ENCODE measurements around the gene ATP1A4. TPM values are rescaled to one million over a fixed set of nuclear protein-coding genes. Genes with fewer than 3 reads are reported as not detected.

The ATP1A4 gene
- total and polyA plus RNA-seq, 2 of the 8 experiments (the other 6 are each of a cell fraction or from before 2014, with no cell fraction given): 0.48 to 0.61 TPM

DNA sequence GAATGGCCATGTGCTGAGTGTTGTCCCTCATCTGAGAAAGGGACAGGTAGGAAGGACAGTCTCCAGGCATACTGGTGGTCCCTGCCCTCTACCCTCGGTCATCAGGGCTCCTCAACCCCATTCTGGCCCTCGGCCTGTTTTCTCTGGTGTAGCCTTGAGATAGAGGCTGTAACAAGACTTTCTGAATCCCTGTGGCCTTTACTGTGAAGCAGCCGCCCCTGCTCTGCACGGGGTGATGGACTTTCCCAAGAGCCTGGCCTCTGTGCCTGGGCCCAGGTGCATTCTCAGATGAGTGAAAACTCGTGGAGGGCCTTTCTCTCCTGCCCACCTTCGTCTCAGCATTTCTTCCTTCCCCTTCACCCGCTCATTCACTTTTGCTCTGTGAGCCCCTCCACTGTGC, 36.0 kb downstream of the ATP1A4 start:
- Histone ChIP-seq H4K5ac (ENCODE audit: insufficient read length, low read depth, low read length) (no peak overlapping the region), H3K79me2 (ENCODE audit: control insufficient read depth in 1 of 2, insufficient read depth in 2 of 2, low read length in 2 of 2) (no peaks in the 10 kb centered on the region), H3K14ac (ENCODE audit: insufficient read length) (no peak overlapping the region), H4K91ac (replicated peaks; ENCODE audit: insufficient read length, low read length) (no peak overlapping the region), H3K27me3 (replicated peaks in 1 of 4; ENCODE audit: control insufficient read depth in 3 of 4, extremely low read depth in 1 of 4, insufficient read depth in 3 of 4, low read length in 3 of 4) (no peaks in the 10 kb centered on the region), H4K20me1 (replicated peaks in 1 of 2; ENCODE audit: control insufficient read depth in 1 of 2, insufficient read depth in 2 of 2, low read length in 2 of 2) (no peaks in the 10 kb centered on the region), H3K79me1 (ENCODE audit: low read depth, low read length) (no peaks in the 10 kb centered on the region), H4K8ac (ENCODE audit: extremely low read depth, insufficient read depth, low read length) (no peak overlapping the region), H3K4me1 (replicated peaks in 1 of 4; ENCODE audit: control insufficient read depth in 3 of 4, insufficient read depth in 4 of 4, low read length in 3 of 4) (peaks cover 0 to 11% (median 4%) of the 10 kb centered on the region in 4 experiments; a peak in 5 of 7 replicates), H3K56ac (replicated peaks; ENCODE audit: insufficient read length, low read depth, low read length) (no peak overlapping the region), H2BK120ac (replicated peaks; ENCODE audit: low read depth, low read length) (no peak overlapping the region), H3K23ac (ENCODE audit: insufficient read length) (no peak overlapping the region), H3K36me3 (ENCODE audit: control insufficient read depth in 2 of 4, insufficient read depth in 4 of 4, low read length in 3 of 4) (no peaks in the 10 kb centered on the region), H2AK5ac (ENCODE audit: low read depth, low read length) (peak overlapping the region; percentile 9; the same call in 1 of the 2 replicates), H3K9ac (replicated peaks in 1 of 4; ENCODE audit: extremely low read depth in 1 of 4, low read depth in 3 of 4, low read length in 3 of 4) (no peak overlapping the region), H2AFZ (ENCODE audit: low read length) (0 out of 2 replicates have a peak overlapping the region, but pooled peaks have one; percentile 33), H3K4me3 (ENCODE audit: extremely low read depth in 1 of 4, insufficient read depth in 2 of 4, low read depth in 3 of 4, low read length in 4 of 4) (no peak overlapping the region), H3K4ac (replicated peaks; ENCODE audit: insufficient read length, low read depth, low read length) (no peak overlapping the region), H2BK5ac (ENCODE audit: low read depth, low read length) (peak overlapping the region; percentile 20; the same call in 1 of the 2 replicates), H2BK20ac (ENCODE audit: low read length) (no peak overlapping the region), H2BK15ac (ENCODE audit: low read length) (peak overlapping the region; percentile 77), H3K18ac (ENCODE audit: extremely low read depth, low read length) (no peak overlapping the region), H3K9me3 (ENCODE audit: insufficient read depth in 2 of 2, low read depth in 1 of 2, low read length in 1 of 2) (no peaks in the 10 kb centered on the region), H3K27ac (ENCODE audit: low read depth, low read length) (no peak overlapping the region), H3K4me2 (ENCODE audit: insufficient read depth in 1 of 2, low read depth in 2 of 2, low read length in 2 of 2) (no peak overlapping the region), H3K23me2 (ENCODE audit: low read depth, low read length) (no peaks in the 10 kb centered on the region), H2BK12ac (ENCODE audit: low read depth, low read length) (peak overlapping the region; percentile 62; the same call in 1 of the 2 replicates)
- no peak for FAIRE-seq
- no peak for DNase-seq (ENCODE audit: low read depth in 1 of 2, low spot score in 2 of 2)
- POLR2A ChIA-PET (ENCODE audit: partially characterized antibody): interaction anchor here (1.6 to 2.4 kb wide), 2 partner anchors 18 to 31 kb away, joined by 3 to 11 read pairs; no protein-coding TSS in a partner anchor
- CTCF ChIA-PET (ENCODE audit: partially characterized antibody): interaction anchor here (0.6 to 8.6 kb wide), 9 partner anchors 16 to 1104 kb away, joined by 3 to 195 read pairs (median 36); partner anchors contain the start of gene PEA15
- WGBS, 2 experiments (ENCODE audit: extremely low coverage in 1 of 2, insufficient coverage in 1 of 2, insufficient read length in 1 of 2, insufficient replicate concordance in 2 of 2, low coverage in 1 of 2, low lambda C conversion rate in 2 of 2, missing lambda C conversion rate in 1 of 2): 90% methylated on average over 7 of the region's 7 CpGs; no CpG with 5 or more reads in 1 of the 2 experiments
- no peak for TF ChIP-seq SRF (IDR thresholded peaks at IDR 0.05; ENCODE audit: low read depth, low read length)
- no peak for TF ChIP-seq ZNF274 (IDR thresholded peaks at IDR 0.05; ENCODE audit: borderline replicate concordance, extremely low read depth, low read length)
- TF ChIP-seq HDAC6 (IDR thresholded peaks at IDR 0.05; ENCODE audit: low read depth, low read length): no peak
